Panc1 (cell line): ENCODE results near the gene WBP1L. TPM values are rescaled to one million over a fixed set of nuclear protein-coding genes. Genes with fewer than 3 reads are reported as not detected.
"Not testable (repeated sequence)": the region's sequence is repeated elsewhere in the genome, so short reads cannot be mapped to it uniquely, and the experiment has no call there.

Experiments
- ATAC-seq: fragments of 200-7000 bp; cut with Tn5 transposase; 2 replicates; pipeline ENCODE4 v1.9.1; 2020; ENCODE audit warnings: mild to moderate bottlenecking, moderate library complexity
- BruUV-seq: library from RNA; stranded (reverse); fragments of 400-500 nt; replicated peaks from 2 replicates; lab custom pipeline; 2021; lab: Mats Ljungman, UMichigan
- CTCF ChIA-PET: fragments of 300-600 bp; sonication (Branson Sonifier 250); formaldehyde crosslinking; loops from one replicate; lab custom pipeline; 2022; ENCODE audit warnings: antibody characterized with exemption; lab: Charles Lee
- POLR2A ChIA-PET: fragments of 300-600 bp; sonication (Branson Sonifier 250); formaldehyde crosslinking; loops from one replicate; lab custom pipeline; 2022; ENCODE audit warnings: antibody characterized with exemption; lab: Charles Lee
- DNase-seq: peaks from one replicate; pipeline ENCODE4 v3.0.0-alpha.2; 2010; ENCODE audit warnings: low read depth, low spot score
- H3K27ac ChIP-seq: 2 replicates; pipeline ENCODE4 v1.5.1; 2011; ENCODE audit warnings: mild to moderate bottlenecking, low read length, inconsistent platforms
- H3K27me3 ChIP-seq: fragments of 200-500 bp; sonication (Bioruptor generic); 2 replicates; pipeline ENCODE4 v1.6.0; 2014; ENCODE audit warnings: low read length, inconsistent platforms; ENCODE audit not compliant: control insufficient read depth, insufficient read depth
- H3K36me3 ChIP-seq: fragments of 200-500 bp; sonication (Bioruptor generic); 2 replicates; pipeline ENCODE4 v1.5.1; 2014; ENCODE audit warnings: inconsistent platforms, mild to moderate bottlenecking, low read length, moderate library complexity; ENCODE audit not compliant: control insufficient read depth, insufficient read depth
- H3K4me1 ChIP-seq: 2 replicates; pipeline ENCODE4 v1.5.1; 2011; ENCODE audit warnings: inconsistent platforms, mild to moderate bottlenecking, low read length, moderate library complexity; ENCODE audit not compliant: control insufficient read depth, insufficient read depth
- H3K4me3 ChIP-seq, 2 experiments: 2 replicates each; pipeline ENCODE4 v1.5.1; 2011 to 2012; ENCODE audit warnings: low read depth in 2 of 2, low read length in 2 of 2, mild to moderate bottlenecking in 2 of 2, inconsistent platforms in 1 of 2, moderate library complexity in 1 of 2
- H3K9me3 ChIP-seq: fragments of 200-500 bp; sonication (Bioruptor generic); 2 replicates; pipeline ENCODE4 v1.5.1; 2014; ENCODE audit warnings: low read depth, mild to moderate bottlenecking, inconsistent platforms, low read length, moderate library complexity; ENCODE audit not compliant: control insufficient read depth, insufficient read depth
- POLR2AphosphoS5 ChIP-seq: IDR thresholded peaks from 2 replicates; pipeline ENCODE4 v1.6.1; 2012; ENCODE audit warnings: mild to moderate bottlenecking, low read depth, low read length, moderate library complexity
- SIN3A ChIP-seq: IDR thresholded peaks from 2 replicates; pipeline ENCODE4 v1.6.1; 2012; ENCODE audit warnings: low read depth, mild to moderate bottlenecking, low read length, moderate library complexity, borderline replicate concordance; ENCODE audit not compliant: insufficient read depth
- TCF7L2 ChIP-seq: IDR thresholded peaks from 2 replicates; pipeline ENCODE4 v1.6.1; 2011; ENCODE audit warnings: mild to moderate bottlenecking, low read depth, low read length, inconsistent platforms
- in situ Hi-C: cut with HindIII; loops from 2 replicates; pipeline ENCODE4 v1.10.0; 2016; ENCODE audit warnings: low sequenced_read_pairs, low pct_unique_long_range_greater_than_20kb
- intact Hi-C: fragments of 100-400 bp; cut with micrococcal nuclease; formaldehyde crosslinking; loops from one replicate; pipeline ENCODE4 v1.10.0; 2022; ENCODE audit not compliant: unreplicated experiment
- total RNA-seq: library from RNA; stranded (reverse); gene quantifications from one replicate; pipeline ENCODE4 v1.2.1, GENCODE V29; 2021; ENCODE audit not compliant: unreplicated experiment
- TF ChIP-seq, protein P1 (sequence below): fragments of 450-650 bp; IDR thresholded peaks from 2 replicates; pipeline ENCODE4 v1.5.1; 2017; ENCODE audit warnings: mild to moderate bottlenecking
- TF ChIP-seq, protein P2 (sequence below), 2 experiments: IDR thresholded peaks; 2 replicates each; pipeline ENCODE4 v1.6.1; 2011 to 2012; ENCODE audit warnings: low read depth in 2 of 2, control low read depth in 1 of 2, low read length in 1 of 2, mild to moderate bottlenecking in 1 of 2, moderate library complexity in 1 of 2; ENCODE audit not compliant: insufficient read depth in 1 of 2

The WBP1L gene
- total RNA-seq, 1 experiment from 2014 or later = 91.3 TPM

DNA sequence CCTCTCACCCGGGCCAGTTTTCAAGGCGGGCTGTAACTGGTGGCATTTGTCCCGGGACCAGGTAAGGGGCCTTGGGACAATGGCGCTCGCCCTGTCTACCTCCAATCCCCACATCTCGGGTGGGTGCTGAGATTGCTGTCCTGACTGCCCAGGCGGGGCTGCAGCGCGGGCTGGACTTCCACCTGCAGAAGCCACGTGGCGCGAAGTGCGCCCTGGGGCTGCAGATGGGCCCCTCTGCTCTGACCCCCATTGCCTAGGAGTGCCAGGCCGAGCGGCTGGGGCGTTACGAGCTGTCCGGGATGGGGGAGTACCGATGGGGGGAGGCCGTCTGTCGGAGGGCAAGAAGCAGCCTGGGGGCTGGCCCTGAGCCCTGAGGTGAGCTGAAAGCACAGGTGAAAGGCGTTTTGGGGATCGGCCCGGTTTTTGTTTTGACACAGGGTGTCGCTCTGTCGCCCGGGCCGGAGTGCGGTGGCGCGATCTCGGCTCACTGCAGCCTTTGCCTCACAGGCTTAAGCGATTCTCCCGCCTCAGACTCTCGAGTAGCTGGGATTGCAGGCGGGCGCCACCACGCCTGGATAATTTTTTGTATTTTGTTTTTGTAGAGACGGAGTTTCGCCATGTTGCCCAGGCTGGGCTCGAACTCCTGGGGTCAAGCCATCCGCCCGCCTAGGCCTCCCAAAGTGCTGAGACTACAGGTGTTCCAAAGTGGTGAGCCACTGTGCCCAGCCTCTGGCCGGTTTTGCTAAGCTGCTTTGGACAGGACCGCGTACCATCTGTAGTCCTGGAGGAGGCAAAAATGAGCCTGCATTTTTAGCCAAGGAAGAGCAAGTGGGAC lies 28.9 kb upstream of the WBP1L start, which contains the start of gene SFXN2:
SFXN2 (plus strand) TSS at position 16 of the 835 bp plus-strand sequence. CDS start 12,001 bp downstream, outside the sequence.
- H3K9me3 ChIP-seq = no peaks in the 10 kb centered on the region
- no TSS peak for BruUV-seq

DNA sequence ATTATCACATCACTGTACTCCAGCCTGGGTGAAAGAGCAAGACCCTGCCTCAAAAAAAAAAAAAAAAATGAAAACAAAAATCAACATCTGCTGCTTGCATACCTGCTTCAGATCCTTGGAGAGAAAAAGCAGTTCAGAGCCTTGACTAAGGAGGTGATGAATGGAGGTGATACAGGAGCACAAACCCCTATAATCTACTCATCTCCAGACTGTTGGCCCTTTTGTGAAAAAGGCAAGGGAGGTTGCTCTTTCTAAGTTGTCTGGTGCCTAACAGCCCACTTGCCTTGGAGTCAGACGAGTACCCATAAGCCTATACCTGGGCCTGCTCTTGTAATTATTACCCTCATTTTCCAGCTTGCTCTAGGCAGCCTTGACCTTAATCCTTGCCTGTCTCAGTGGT lies 27.9 kb upstream of the WBP1L start:
- no peak for DNase-seq
- no peaks in the 10 kb centered on the region for H3K9me3 ChIP-seq
- intact Hi-C loops (no loop called here), in situ Hi-C loops (no loop called here)
- no peak for ATAC-seq
- H3K36me3 ChIP-seq = peaks cover 2% of the 10 kb centered on the region; the same call in 1 of the 2 replicates
- CTCF ChIA-PET = interaction anchor here (0.7 kb wide), 1 partner anchor 213 kb away, joined by 10 read pairs; no protein-coding TSS in a partner anchor
- H3K27me3 ChIP-seq = no peaks in the 10 kb centered on the region
- no peak for TF ChIP-seq POLR2AphosphoS5
- TF ChIP-seq TCF7L2 = no peak
- TF ChIP-seq, protein P1, sequence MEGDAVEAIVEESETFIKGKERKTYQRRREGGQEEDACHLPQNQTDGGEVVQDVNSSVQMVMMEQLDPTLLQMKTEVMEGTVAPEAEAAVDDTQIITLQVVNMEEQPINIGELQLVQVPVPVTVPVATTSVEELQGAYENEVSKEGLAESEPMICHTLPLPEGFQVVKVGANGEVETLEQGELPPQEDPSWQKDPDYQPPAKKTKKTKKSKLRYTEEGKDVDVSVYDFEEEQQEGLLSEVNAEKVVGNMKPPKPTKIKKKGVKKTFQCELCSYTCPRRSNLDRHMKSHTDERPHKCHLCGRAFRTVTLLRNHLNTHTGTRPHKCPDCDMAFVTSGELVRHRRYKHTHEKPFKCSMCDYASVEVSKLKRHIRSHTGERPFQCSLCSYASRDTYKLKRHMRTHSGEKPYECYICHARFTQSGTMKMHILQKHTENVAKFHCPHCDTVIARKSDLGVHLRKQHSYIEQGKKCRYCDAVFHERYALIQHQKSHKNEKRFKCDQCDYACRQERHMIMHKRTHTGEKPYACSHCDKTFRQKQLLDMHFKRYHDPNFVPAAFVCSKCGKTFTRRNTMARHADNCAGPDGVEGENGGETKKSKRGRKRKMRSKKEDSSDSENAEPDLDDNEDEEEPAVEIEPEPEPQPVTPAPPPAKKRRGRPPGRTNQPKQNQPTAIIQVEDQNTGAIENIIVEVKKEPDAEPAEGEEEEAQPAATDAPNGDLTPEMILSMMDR = no peak
- TF ChIP-seq, protein P2, sequence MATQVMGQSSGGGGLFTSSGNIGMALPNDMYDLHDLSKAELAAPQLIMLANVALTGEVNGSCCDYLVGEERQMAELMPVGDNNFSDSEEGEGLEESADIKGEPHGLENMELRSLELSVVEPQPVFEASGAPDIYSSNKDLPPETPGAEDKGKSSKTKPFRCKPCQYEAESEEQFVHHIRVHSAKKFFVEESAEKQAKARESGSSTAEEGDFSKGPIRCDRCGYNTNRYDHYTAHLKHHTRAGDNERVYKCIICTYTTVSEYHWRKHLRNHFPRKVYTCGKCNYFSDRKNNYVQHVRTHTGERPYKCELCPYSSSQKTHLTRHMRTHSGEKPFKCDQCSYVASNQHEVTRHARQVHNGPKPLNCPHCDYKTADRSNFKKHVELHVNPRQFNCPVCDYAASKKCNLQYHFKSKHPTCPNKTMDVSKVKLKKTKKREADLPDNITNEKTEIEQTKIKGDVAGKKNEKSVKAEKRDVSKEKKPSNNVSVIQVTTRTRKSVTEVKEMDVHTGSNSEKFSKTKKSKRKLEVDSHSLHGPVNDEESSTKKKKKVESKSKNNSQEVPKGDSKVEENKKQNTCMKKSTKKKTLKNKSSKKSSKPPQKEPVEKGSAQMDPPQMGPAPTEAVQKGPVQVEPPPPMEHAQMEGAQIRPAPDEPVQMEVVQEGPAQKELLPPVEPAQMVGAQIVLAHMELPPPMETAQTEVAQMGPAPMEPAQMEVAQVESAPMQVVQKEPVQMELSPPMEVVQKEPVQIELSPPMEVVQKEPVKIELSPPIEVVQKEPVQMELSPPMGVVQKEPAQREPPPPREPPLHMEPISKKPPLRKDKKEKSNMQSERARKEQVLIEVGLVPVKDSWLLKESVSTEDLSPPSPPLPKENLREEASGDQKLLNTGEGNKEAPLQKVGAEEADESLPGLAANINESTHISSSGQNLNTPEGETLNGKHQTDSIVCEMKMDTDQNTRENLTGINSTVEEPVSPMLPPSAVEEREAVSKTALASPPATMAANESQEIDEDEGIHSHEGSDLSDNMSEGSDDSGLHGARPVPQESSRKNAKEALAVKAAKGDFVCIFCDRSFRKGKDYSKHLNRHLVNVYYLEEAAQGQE (IDR thresholded peaks at IDR 0.05; ENCODE audit: insufficient read depth in 1 of 2, low read depth in 2 of 2, low read length in 1 of 2) = no peak
- no peak for TF ChIP-seq SIN3A
- H3K4me3 ChIP-seq = no peak overlapping the region
- no peak overlapping the region for H3K27ac ChIP-seq
- POLR2A ChIA-PET = no interaction called here
- no TSS peak for BruUV-seq
- peaks cover 28% of the 10 kb centered on the region for H3K4me1 ChIP-seq

More for the DNA sequence above, 28.9 kb upstream of the WBP1L start, which contains the start of gene SFXN2:
- ATAC-seq (peak; percentile 46), DNase-seq (no peak)
- ChIA-PET CTCF (interaction anchor here (0.6 to 1.1 kb wide), 2 partner anchors 23 to 54 kb away, joined by 5 to 9 read pairs; no protein-coding TSS in a partner anchor), POLR2A (interaction anchor here (0.5 to 0.7 kb wide), 4 partner anchors 27 to 167 kb away, joined by 3 to 14 read pairs (median 4); no protein-coding TSS in a partner anchor)
- intact Hi-C loops = no loop called here
- in situ Hi-C loops = no loop called here
- no peaks in the 10 kb centered on the region for H3K27me3 ChIP-seq
- peaks cover 2% of the 10 kb centered on the region; the same call in 1 of the 2 replicates for H3K36me3 ChIP-seq
- peak; percentile 55; the same call in 1 of the 2 replicates for TF ChIP-seq POLR2AphosphoS5
- TF ChIP-seq, protein P1 = no peak; the same call in 1 of the 2 replicates
- TF ChIP-seq SIN3A = 0 out of 2 replicates have a peak, but pooled peaks have one; percentile 31
- H3K27ac ChIP-seq = peak within 1 kb of the TSS; percentile 93
- peaks cover 37% of the 10 kb centered on the region for H3K4me1 ChIP-seq
- H3K4me3 ChIP-seq = peak within 1 kb of the TSS; percentile 68 to 82

DNA sequence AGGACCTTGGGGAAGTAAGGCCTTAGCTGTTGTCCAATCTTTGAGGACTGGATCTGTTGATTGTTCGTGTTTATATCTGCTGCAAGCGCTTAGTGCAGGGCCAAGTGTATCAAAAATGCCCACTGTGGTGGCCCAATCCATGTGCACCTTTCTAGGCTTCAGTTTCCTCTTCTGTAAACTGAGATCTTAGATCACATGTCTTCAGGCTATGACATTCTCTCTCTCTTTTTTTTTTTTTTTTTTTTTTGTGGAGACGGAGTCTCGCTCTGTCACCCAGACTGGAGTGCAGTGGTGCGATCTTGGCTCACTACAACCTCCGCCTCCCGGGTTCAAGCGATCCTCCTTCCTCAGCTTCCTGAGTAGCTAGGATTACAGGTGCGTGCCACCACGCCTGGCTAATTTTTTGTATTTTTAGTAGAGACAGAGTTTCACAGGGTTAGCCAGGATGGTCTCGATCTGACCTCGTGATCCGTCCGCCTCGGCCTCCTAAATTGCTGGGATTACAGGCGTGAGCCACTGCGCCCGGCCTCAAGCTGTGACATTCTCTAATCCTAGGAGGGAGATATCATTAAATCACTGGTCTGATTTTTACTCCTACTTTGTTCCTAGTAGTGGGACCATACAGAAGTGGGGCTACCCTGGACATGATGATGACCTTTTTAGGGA lies 26.7 kb upstream of the WBP1L start:
- DNase-seq, BruUV-seq, H3K36me3 ChIP-seq, H3K4me3 ChIP-seq, H3K9me3 ChIP-seq, H3K27me3 ChIP-seq, intact Hi-C loops, ATAC-seq, in situ Hi-C loops, CTCF ChIA-PET, H3K27ac ChIP-seq: not testable (repeated sequence)
- POLR2A ChIA-PET = interaction anchor here (0.6 kb wide), 1 partner anchor 8 kb away, joined by 7 read pairs; no protein-coding TSS in a partner anchor
- peaks cover 22% of the 10 kb centered on the region for H3K4me1 ChIP-seq
